GM12872 (cell line): ENCODE results near the gene CTDNEP1.

Source experiments
- CTCF ChIP-seq: IDR thresholded peaks from 3 replicates; pipeline ENCODE4 v1.5.1; 2011; ENCODE audit warnings: low read depth, mild to moderate bottlenecking, low read length, moderate library complexity; ENCODE audit not compliant: insufficient read depth

Gene CTDNEP1

GRCh38 chr17:7237266-7237760, 14.2 kb downstream of the CTDNEP1 start:
- no peak for TF ChIP-seq CTCF

- no peak for TF ChIP-seq CTCF
Observed at GRCh38 chr17:7236808-7237207, 14.7 kb downstream of the CTDNEP1 start.

- no peak for TF ChIP-seq CTCF
Observed at GRCh38 chr17:7235693-7236665, 15.6 kb downstream of the CTDNEP1 start.

GRCh38 chr17:7234083-7234951, 17.2 kb downstream of the CTDNEP1 start, which contains the start of gene DVL2:
Gene DVL2, minus strand, starts transcription at chr17:7234517. Its CDS starts 255 bp downstream, at chr17:7234262.
- no peak for TF ChIP-seq CTCF

- TF ChIP-seq CTCF: no peak
Observed at GRCh38 chr17:7233701-7234082, 17.8 kb downstream of the CTDNEP1 start.

- no peak for TF ChIP-seq CTCF
Observed at GRCh38 chr17:7232114-7232513, 19.4 kb downstream of the CTDNEP1 start.

GRCh38 chr17:7229504-7229903, 22.0 kb downstream of the CTDNEP1 start:
- TF ChIP-seq CTCF: no peak
